C1 segment of cervical spinal cord (tissue), 14 donors: ENCODE measurements around the gene PROSER3.
"Not testable (repeated sequence)": the region's sequence is repeated elsewhere in the genome, so short reads cannot be mapped to it uniquely, and the experiment has no call there.

Experiments used
- DNase-seq, 14 donors: peaks; one replicate each; lab custom pipeline; 2025; lab: John Stamatoyannopoulos, UW

Gene PROSER3

GRCh38 chr19:35753634-35754369 is 4.2 kb upstream of the PROSER3 start:
- no peak for DNase-seq

- DNase-seq: no peak
These were observed 3.4 kb upstream of the PROSER3 start for GRCh38 chr19:35754370-35755130.

- no peak for DNase-seq
These were observed 2.8 kb upstream of the PROSER3 start for GRCh38 chr19:35755131-35755549.

- no peak for DNase-seq
These were observed 2.2 kb upstream of the PROSER3 start for GRCh38 chr19:35755550-35756376.

GRCh38 chr19:35756377-35757230 is 1.4 kb upstream of the PROSER3 start, which contains the start of gene HSPB6:
Gene HSPB6 (minus strand): TSS chr19:35757029. CDS start chr19:35757008, 21 bp downstream.
- peak in 7 of 14 donors; percentile 16 to 66 (median 40) for DNase-seq

- peak in 6 of 14 donors; percentile 34 to 87 (median 76) for DNase-seq
These were observed 686 bp upstream of the PROSER3 start for GRCh38 chr19:35757231-35757748.

- no peak for DNase-seq
These were observed 1.7 kb downstream of the PROSER3 start for GRCh38 chr19:35759697-35760096.

- no peak for DNase-seq
These were observed 2.9 kb downstream of the PROSER3 start for GRCh38 chr19:35760711-35761349.

GRCh38 chr19:35764432-35765315 is 6.7 kb downstream of the PROSER3 start:
- no peak for DNase-seq

GRCh38 chr19:35766571-35767104 is 8.7 kb downstream of the PROSER3 start:
- no peak for DNase-seq

GRCh38 chr19:35767288-35768081 is 9.5 kb downstream of the PROSER3 start:
- DNase-seq: no peak

GRCh38 chr19:35768082-35768421 is 10.1 kb downstream of the PROSER3 start:
- no peak for DNase-seq

- not testable (repeated sequence) for DNase-seq
These were observed 14.4 kb downstream of the PROSER3 start for GRCh38 chr19:35772362-35772761.

GRCh38 chr19:35773020-35773806 is 15.2 kb downstream of the PROSER3 start:
- DNase-seq: no peak

GRCh38 chr19:35774274-35775045 is 16.5 kb downstream of the PROSER3 start:
- no peak for DNase-seq

GRCh38 chr19:35775046-35775297 is 17.0 kb downstream of the PROSER3 start:
- no peak for DNase-seq
